Measurements from ENCODE around the gene GMPPA.

The GMPPA gene

DNA sequence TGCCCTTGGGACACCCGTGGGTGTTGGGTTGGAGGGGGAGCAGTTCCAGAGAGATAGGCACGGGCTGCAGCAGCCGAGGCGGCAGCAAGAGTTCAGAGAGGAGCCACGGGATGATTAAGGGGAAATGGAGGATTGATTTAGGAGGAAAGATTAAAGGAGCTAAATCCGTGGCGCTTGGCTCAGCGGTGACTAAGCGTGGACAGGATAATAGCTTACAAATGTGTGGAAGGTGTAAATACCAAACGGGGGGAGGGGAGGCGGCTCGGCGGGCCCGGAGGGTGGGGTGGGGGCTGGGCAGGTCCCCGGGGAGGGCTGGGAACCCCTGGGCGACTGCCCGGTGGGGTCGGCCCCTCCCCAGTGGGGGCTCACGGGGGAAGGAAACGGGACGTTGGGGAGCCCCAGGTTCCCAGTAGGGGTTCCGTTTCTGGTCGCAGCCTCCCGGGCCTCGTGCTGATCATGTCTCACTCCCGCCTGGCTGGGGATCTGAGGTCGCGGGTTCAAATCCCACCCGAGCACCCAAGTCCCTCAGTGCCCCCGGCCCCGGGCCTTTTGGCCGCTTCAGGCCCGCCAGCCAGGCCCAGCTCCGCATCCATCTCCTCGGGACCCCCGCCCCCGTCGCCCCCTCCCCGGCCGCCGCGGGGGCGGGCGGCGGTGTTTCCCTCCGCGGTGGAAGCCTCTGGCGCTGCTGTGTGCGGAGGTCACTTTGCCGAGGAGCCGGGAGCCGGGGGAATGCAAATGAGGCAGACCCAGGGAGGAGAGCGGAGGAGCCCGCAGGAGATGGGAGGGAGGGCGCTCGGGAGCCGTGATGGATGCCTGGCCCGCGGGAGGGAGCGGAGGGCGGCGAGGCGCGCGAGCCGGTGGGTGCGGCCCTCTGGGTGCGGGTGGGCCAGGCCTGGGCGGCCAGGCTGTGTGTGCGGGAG lies 23.7 kb downstream of the GMPPA start:
- TF ChIP-seq, protein P1, sequence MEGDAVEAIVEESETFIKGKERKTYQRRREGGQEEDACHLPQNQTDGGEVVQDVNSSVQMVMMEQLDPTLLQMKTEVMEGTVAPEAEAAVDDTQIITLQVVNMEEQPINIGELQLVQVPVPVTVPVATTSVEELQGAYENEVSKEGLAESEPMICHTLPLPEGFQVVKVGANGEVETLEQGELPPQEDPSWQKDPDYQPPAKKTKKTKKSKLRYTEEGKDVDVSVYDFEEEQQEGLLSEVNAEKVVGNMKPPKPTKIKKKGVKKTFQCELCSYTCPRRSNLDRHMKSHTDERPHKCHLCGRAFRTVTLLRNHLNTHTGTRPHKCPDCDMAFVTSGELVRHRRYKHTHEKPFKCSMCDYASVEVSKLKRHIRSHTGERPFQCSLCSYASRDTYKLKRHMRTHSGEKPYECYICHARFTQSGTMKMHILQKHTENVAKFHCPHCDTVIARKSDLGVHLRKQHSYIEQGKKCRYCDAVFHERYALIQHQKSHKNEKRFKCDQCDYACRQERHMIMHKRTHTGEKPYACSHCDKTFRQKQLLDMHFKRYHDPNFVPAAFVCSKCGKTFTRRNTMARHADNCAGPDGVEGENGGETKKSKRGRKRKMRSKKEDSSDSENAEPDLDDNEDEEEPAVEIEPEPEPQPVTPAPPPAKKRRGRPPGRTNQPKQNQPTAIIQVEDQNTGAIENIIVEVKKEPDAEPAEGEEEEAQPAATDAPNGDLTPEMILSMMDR (IDR thresholded peaks at IDR 0.05) = no peak

GRCh38 chr2:219523031-219523671 lies 24.5 kb downstream of the GMPPA start:
- TF ChIP-seq, protein P1 (IDR thresholded peaks at IDR 0.05) = no peak

- TF ChIP-seq, protein P1 (IDR thresholded peaks at IDR 0.05) = no peak
These were observed 26.1 kb downstream of the GMPPA start for GRCh38 chr2:219524817-219525216.

GRCh38 chr2:219525533-219526232 lies 27.0 kb downstream of the GMPPA start:
- TF ChIP-seq, protein P1 (IDR thresholded peaks at IDR 0.05) = no peak

- TF ChIP-seq, protein P1 (IDR thresholded peaks at IDR 0.05) = no peak
These were observed 27.8 kb downstream of the GMPPA start for GRCh38 chr2:219526320-219527075.

GRCh38 chr2:219527076-219527394 lies 28.3 kb downstream of the GMPPA start:
- TF ChIP-seq, protein P1 (IDR thresholded peaks at IDR 0.05) = no peak

- TF ChIP-seq, protein P1 (IDR thresholded peaks at IDR 0.05) = no peak
These were observed 28.8 kb downstream of the GMPPA start for GRCh38 chr2:219527472-219527871.

Data from LNCAP (cell line).